HPDE6-E6E7 (cell line): ENCODE results near the gene VMP1.
"Not testable (repeated sequence)": the region's sequence is repeated elsewhere in the genome, so short reads cannot be mapped to it uniquely, and the experiment has no call there.

Experiments
- DNase-seq: peaks from one replicate; pipeline ENCODE4 v3.0.0; 2011; ENCODE audit warnings: missing footprints; ENCODE audit errors: extremely low spot score

Gene VMP1

DNA sequence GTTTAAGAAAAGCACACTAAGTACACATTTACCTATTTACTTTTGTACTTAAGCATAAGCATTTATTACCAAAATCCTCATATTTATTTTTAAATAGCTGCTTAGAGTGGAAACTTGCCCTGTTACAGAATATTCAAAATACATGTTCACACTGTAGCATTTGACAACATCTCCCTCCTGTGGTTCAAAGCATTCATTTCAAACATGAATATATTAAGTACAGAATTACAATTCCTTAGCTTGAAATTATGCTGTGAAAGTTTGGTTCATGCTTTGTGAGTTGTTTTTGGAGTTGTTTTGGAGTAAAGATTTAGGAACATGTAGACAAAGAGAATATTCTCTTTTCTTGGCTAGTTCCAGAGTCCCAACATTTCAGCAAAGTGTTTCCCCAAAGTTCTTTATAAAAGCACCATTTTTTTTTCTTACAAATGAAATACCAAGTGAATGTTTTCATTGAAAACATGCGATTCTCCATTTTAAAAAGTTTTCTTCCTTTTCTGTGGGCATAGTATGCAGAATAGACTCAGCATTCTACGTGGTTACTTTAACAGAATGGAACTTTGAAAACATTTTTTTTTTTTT lies 152.1 kb downstream of the VMP1 start:
- DNase-seq = no peak

DNA sequence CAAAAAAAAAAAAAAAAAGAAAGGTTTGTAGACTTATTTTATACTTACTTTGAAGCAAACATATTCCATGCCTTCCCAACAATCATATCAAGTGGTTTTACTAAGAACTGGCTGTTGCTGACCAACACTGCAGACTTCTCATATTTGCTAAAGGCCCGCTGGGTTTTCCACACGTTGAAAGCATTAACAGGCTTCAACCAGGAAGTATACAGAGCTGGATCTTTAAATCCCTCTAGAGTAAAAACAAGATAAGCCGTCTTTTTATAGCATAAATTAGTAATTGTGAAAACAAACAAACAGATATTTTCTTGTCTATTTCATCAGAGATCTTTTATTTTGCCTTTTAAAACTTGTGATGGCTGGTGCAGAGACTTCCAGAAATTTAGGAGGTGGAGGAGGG lies 156.2 kb downstream of the VMP1 start:
- no peak for DNase-seq

DNA sequence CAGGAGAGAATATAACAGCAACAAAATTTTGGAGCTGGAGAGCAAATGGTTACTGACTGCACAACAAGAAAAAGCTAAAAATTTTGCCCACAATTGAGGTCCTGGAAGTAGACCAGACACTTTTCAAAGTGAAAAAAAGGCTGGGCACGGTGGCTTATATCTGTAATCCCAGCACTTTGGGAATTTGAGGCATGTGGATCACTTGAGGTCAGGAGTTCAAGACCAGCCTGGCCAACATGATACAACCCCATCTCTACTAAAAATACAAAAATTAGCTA lies 162.4 kb downstream of the VMP1 start:
- no peak for DNase-seq

DNA sequence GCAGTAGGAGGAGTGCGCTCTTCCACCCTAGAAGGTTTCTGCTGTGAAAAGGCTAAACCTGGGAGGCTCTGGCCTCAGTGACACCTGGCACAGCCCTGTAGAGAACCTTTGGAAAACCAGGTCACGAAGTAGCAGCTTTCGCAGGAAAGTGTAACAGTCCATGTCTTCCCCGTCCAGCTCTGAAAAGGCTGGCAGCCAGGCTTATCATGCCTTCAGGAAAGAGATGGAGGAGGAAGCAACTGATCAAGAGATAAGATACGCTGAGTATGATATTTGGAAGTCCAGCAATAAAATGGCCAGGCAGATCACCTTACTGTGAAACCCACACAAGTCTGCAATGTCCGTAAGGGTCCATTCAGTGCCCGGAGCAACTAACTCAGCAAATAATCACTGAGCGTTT lies 163.0 kb downstream of the VMP1 start:
- no peak for DNase-seq

DNA sequence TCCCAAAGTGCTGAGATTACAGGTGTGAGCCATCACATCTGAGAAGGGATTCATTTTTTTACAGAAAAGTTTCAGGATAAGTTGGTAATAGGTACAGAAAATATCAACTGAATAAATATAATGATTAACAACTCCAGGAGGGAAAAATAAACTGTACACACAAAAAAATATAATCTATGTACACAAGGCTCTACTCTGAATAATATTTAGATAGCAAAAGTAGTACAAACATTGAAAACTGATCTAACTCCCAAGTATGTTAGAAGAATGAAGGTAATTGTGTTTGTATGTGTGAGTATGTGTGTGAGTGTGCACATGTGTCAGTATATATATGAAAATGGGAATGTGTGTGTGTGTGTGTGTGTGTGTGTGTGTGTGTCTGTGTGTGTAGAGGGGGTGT lies 164.9 kb downstream of the VMP1 start:
- no peak for DNase-seq

DNA sequence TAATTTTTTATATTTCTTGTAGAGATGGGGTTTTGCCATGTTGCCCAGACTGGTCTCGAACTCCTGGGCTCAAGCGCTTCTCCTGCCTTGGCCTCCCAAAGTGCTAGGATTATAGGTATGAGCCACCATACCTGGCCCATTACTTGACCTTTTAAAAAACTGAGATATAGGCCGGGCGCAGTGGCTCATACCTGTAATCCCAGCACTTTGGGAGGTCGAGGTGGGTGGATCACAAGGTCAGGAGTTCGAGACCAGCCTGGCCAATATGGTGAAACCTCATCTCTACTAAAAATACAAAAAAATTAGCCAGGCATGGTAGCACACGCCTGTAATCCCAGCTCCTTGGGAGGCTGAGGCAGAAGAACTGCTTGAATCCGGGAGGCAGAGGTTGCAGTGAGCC lies 166.0 kb downstream of the VMP1 start:
- DNase-seq = not testable (repeated sequence)

DNA sequence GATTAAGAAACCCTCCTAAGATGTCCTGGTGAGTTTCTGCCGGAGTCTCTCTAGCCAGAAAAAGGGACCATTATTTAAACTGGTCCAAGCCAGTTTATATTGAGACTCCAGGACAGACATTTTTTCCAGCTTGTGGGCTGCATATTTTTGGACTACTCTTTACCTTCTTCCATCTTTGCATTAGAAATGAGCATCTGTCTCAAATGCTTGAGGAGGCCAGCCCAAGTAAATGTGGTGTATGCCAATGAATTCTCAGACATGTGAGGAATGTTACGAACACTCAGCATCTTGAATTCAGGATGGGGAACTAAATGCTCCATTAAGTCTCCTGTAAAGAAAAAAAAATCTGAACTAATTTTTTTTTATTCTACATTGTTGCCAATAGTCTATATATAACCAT lies 166.9 kb downstream of the VMP1 start:
- no peak for DNase-seq

DNA sequence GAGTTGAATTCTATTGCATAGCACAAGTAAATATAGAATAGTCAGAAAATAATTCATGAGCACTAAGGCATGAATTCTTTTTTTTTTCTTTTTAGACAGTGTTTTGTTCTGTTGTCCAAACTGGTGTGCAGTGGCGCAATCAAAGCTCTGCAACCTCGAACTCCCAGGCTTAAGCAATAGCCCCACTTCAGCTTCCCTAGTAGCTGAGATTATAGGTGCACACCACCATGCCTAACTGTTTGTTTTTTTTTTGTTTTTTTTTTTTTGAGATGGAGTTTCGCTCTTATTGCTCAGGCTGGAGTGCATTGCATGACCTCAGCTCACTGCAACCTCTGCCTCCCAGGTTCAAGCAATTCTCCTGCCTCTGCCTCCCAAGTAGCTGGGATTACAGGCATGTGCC lies 168.7 kb downstream of the VMP1 start:
- DNase-seq = no peak

DNA sequence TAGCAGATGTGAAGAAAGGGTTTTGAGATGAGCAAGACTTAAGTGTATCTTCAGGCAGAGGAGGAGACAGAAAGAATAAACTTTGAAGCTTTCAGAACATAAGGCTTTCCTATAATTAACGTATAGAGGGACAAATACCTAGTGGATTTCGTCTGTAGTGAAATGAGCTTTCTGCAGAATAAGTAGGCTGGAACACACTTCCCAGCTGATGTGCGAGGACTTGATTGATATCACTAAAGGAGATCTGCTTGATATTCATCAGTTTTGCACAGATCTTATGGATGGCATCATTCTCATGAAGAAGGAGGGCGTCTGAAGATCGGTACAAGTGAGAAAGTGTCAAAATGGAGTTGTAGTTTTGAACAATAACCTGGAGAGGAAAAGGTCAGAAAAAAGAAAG lies 170.5 kb downstream of the VMP1 start:
- no peak for DNase-seq

DNA sequence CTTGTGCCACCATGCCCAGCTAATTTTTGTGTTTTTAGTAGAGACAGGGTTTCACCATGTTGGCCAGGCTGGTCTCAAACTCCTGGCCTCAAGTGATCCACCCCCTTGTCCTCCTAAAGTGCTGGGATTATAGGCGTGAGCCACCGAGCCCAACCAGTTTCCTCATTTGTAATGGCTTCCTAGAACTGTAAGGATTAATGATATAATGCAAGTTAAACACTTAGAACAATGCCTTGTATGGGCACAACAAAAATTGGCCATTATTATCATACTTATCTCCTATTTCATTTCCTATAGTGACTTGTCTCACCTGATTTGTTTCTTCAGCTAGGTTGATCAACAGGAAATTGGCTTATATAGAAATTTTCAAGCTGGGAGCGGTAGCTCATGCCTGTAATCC lies 171.2 kb downstream of the VMP1 start:
- no peak for DNase-seq

DNA sequence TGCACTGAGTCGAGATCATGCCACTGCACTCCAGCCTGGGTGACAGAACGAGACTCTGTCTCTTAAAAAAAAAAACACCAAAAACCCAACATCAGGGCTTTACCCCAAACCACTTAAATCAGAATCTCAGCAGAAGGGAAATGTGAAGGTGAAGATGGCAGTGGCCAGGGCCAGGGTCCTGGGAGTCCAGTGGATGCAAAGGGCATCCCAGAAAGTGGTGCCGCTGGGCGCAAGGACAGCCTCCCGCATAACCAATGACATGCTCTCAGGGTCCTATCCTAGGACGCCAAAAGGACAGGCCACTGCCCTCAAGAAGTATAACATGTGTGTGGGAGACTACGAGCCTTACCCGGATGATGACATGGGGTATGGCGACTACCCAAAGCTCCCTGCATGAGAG lies 177.4 kb downstream of the VMP1 start:
- DNase-seq = no peak

DNA sequence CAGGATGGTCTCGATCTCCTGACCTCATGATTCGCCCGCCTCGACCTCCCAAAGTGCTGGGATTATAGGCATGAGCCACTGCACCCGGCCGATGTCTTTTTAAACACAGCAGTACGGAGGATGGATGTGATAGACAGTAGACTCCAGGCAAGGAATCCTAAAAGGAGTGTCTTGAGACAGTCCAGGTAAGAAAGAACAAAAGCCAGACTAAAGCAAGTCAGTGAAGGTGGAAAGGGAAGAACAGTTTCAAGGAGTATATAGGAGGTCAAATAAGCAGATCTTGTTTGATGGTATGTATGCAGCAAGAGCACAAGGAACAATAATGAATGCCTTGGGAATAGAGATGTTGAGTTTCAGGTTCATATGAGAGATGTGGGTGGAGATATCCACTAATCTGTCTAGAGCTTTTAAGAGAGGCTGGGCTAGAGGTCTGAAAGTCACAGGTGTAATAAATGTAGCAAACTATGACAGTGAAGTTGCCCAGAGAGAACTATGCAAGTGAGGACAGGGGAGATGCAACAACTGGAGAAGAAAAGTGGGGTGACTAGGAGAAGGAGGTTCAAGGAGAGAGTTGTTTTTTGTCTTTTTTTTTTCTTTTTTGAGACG lies 180.8 kb downstream of the VMP1 start:
- DNase-seq = no peak

DNA sequence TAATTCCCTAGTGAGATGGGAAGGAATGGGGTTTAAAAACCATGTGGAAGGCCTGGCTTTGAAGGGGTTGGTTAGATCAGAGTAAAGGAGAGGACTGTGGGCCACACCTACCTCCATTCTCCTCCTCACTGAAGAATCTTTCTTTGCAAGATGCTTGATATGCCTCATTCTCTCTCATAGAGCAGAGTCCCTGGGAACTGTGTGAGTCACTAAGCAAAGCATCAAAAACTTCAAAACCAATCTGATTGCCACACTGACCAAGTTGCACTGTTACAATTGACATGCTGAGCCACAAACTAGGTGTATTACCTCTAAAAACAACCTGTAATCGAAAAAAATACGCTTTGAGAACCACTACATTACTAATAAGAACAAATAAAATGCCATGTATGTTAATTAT lies 183.3 kb downstream of the VMP1 start:
- DNase-seq = no peak
